ENCODE data around the gene RAI1. TPM values are rescaled to one million over a fixed set of nuclear protein-coding genes. Genes with fewer than 3 reads are reported as not detected.

RAI1 gene
- total and polyA plus RNA-seq, 2 of the 8 experiments (the other 6 are each of a cell fraction or from before 2014, with no cell fraction given): 0.39 to 1.2 TPM

GRCh38 chr17:17807440-17807839 lies 126.2 kb downstream of the RAI1 start (continued):
- TF ChIP-seq CHD7 (IDR thresholded peaks at IDR 0.05; ENCODE audit: insufficient replicate concordance, low read length) (no peak), RBBP5 (IDR thresholded peaks at IDR 0.05; ENCODE audit: borderline replicate concordance, low read depth, low read length) (no peak), TAF1 (IDR thresholded peaks at IDR 0.05; ENCODE audit: low read depth, low read length) (no peak), CTBP2 (IDR thresholded peaks at IDR 0.05; ENCODE audit: borderline replicate concordance, insufficient read depth, insufficient read length, low read length) (no peak), TEAD4 (IDR thresholded peaks at IDR 0.05; ENCODE audit: low read depth, low read length) (no peak), RNF2 (IDR thresholded peaks at IDR 0.05; ENCODE audit: borderline replicate concordance, low read depth, low read length, missing control alignments, poor library complexity, severe bottlenecking) (no peak)

Data from H1 (cell line).